GM19463 (cell line): ENCODE data around the gene PXDC1.
"Not testable (repeated sequence)": the region's sequence is repeated elsewhere in the genome, so short reads cannot be mapped to it uniquely, and the experiment has no call there.

Experiments
- ATAC-seq: cut with Tn5 transposase; IDR thresholded peaks from one replicate; pipeline ENCODE4 v1.9.1; 2021; ENCODE audit warnings: mild to moderate bottlenecking, moderate library complexity; ENCODE audit not compliant: unreplicated experiment

The PXDC1 gene

GRCh38 chr6:3683331-3683730 lies 68.2 kb downstream of the PXDC1 start:
- no peak for ATAC-seq

- ATAC-seq = no peak
Measured at GRCh38 chr6:3678946-3679345, 72.6 kb downstream of the PXDC1 start.

- ATAC-seq = not testable (repeated sequence)
Measured at GRCh38 chr6:3677751-3678150, 73.8 kb downstream of the PXDC1 start.

- not testable (repeated sequence) for ATAC-seq
Measured at GRCh38 chr6:3677351-3677750, 74.2 kb downstream of the PXDC1 start.
